ENCODE data around the gene LEMD3. TPM values are rescaled to one million over a fixed set of nuclear protein-coding genes. Genes with fewer than 3 reads are reported as not detected.

The LEMD3 gene
- total RNA-seq, 4 donors from 2014 or later, result 35.6 to 75.9 (median 41.9) TPM

- Histone ChIP-seq H3K27ac (no peak overlapping the region), H3K9me3 (no peaks in the 10 kb centered on the region), H3K36me3 (no peaks in the 10 kb centered on the region), H3K4me3 (peak overlapping the region in 1 of 2 donors; percentile 93), H3K4me1 (peaks cover 3 to 5% of the 10 kb centered on the region in 2 donors), H3K27me3 (no peaks in the 10 kb centered on the region)
- TF ChIP-seq CTCF (IDR thresholded peaks at IDR 0.05) (no peak), POLR2A (IDR thresholded peaks at IDR 0.05) (no peak)
- intact Hi-C loops (cut with DNase I; ENCODE audit: low total_unique reads), result no loop called here
- DNase-seq, result no peak
These were observed 2.5 kb downstream of the LEMD3 start for GRCh38 chr12:65171870-65172269.

GRCh38 chr12:65175385-65175784 is 6.0 kb downstream of the LEMD3 start:
- H3K36me3 ChIP-seq, result no peaks in the 10 kb centered on the region
- no peak for TF ChIP-seq POLR2A (IDR thresholded peaks at IDR 0.05)
- no peak for TF ChIP-seq CTCF (IDR thresholded peaks at IDR 0.05)
- H3K4me3 ChIP-seq, result no peak overlapping the region
- no peaks in the 10 kb centered on the region for H3K9me3 ChIP-seq
- H3K27me3 ChIP-seq, result no peaks in the 10 kb centered on the region
- H3K4me1 ChIP-seq, result peaks cover 3 to 5% of the 10 kb centered on the region in 2 donors
- intact Hi-C loops (cut with DNase I; ENCODE audit: low total_unique reads), result no loop called here
- H3K27ac ChIP-seq, result no peak overlapping the region
- DNase-seq, result no peak

GRCh38 chr12:65182012-65182739 is 12.8 kb downstream of the LEMD3 start:
- TF ChIP-seq CTCF (IDR thresholded peaks at IDR 0.05) (no peak), POLR2A (IDR thresholded peaks at IDR 0.05) (no peak)
- Histone ChIP-seq H3K4me3 (no peak overlapping the region), H3K9me3 (no peaks in the 10 kb centered on the region), H3K36me3 (no peaks in the 10 kb centered on the region), H3K27me3 (no peaks in the 10 kb centered on the region), H3K27ac (no peak overlapping the region), H3K4me1 (peaks cover 4 to 11% of the 10 kb centered on the region in 2 donors)
- intact Hi-C loops (cut with DNase I; ENCODE audit: low total_unique reads), result no loop called here
- no peak for DNase-seq

- TF ChIP-seq POLR2A (IDR thresholded peaks at IDR 0.05) (no peak), CTCF (IDR thresholded peaks at IDR 0.05) (no peak)
- DNase-seq, result no peak
- H3K4me1 ChIP-seq, result peaks cover 4 to 11% of the 10 kb centered on the region in 2 donors
- intact Hi-C loops (cut with DNase I; ENCODE audit: low total_unique reads), result no loop called here
- H3K27me3 ChIP-seq, result no peaks in the 10 kb centered on the region
- no peaks in the 10 kb centered on the region for H3K9me3 ChIP-seq
- H3K36me3 ChIP-seq, result no peaks in the 10 kb centered on the region
- H3K27ac ChIP-seq, result no peak overlapping the region
- no peak overlapping the region for H3K4me3 ChIP-seq
These were observed 14.9 kb downstream of the LEMD3 start for GRCh38 chr12:65184176-65184857.

GRCh38 chr12:65184858-65185229 is 15.5 kb downstream of the LEMD3 start:
- Histone ChIP-seq H3K4me3 (no peak overlapping the region), H3K36me3 (no peaks in the 10 kb centered on the region), H3K27me3 (no peaks in the 10 kb centered on the region), H3K9me3 (no peaks in the 10 kb centered on the region), H3K4me1 (peaks cover 4 to 14% of the 10 kb centered on the region in 2 donors), H3K27ac (no peak overlapping the region)
- TF ChIP-seq CTCF (IDR thresholded peaks at IDR 0.05) (no peak), POLR2A (IDR thresholded peaks at IDR 0.05) (no peak)
- no peak for DNase-seq
- intact Hi-C loops (cut with DNase I; ENCODE audit: low total_unique reads), result no loop called here

All from uterus (tissue), 4 donors.